Measurements from ENCODE around the gene EFCAB6. TPM values are rescaled to one million over a fixed set of nuclear protein-coding genes. Genes with fewer than 3 reads are reported as not detected.

Gene EFCAB6
- total and polyA plus RNA-seq, 2 donors (not counting 1 experiment from before 2014, with no cell fraction given), result 0.07 to 0.10 TPM

GRCh38 chr22:43798492-43798891 lies 13.6 kb downstream of the EFCAB6 start:
- Histone ChIP-seq H2AFZ (ENCODE audit: insufficient read depth, low read depth, low read length, poor library complexity, severe bottlenecking) (no peak overlapping the region), H3K27ac (ENCODE audit: low read length in 2 of 2) (no peak overlapping the region), H3K79me2 (ENCODE audit: control insufficient read depth, insufficient read depth, low read length) (no peaks in the 10 kb centered on the region), H3K4me2 (replicated peaks; ENCODE audit: low read depth, low read length, poor library complexity, severe bottlenecking) (no peak overlapping the region), H3K4me3 (ENCODE audit: control extremely low read depth in 1 of 5, extremely low read depth in 1 of 5, insufficient read depth in 1 of 5, low read depth in 2 of 5, low read length in 4 of 5) (no peak overlapping the region), H4K20me1 (ENCODE audit: control insufficient read depth, insufficient read depth, low read length, poor library complexity, severe bottlenecking) (no peaks in the 10 kb centered on the region), H3K9me3 (ENCODE audit: control extremely low read depth in 1 of 3, control insufficient read depth in 2 of 3, insufficient read depth in 1 of 3, low read length in 2 of 3) (peaks cover 2 to 11% (median 10%) of the 10 kb centered on the region in 3 donors), H3K4me1 (ENCODE audit: control insufficient read depth in 2 of 2, insufficient read depth in 2 of 2, low read length in 2 of 2) (peaks cover 4 to 6% of the 10 kb centered on the region in 2 donors), H3K36me3 (replicated peaks in 1 of 2; ENCODE audit: control extremely low read depth in 1 of 2, control insufficient read depth in 1 of 2, extremely low read depth in 1 of 2, insufficient read depth in 2 of 2, low read length in 1 of 2) (no peaks in the 10 kb centered on the region), H3K27me3 (replicated peaks in 1 of 4; ENCODE audit: control extremely low read depth in 1 of 4, control insufficient read depth in 3 of 4, insufficient read depth in 4 of 4, low read length in 3 of 4) (peaks cover 0 to 18% (median 6%) of the 10 kb centered on the region in 4 experiments), H3K9ac (ENCODE audit: low read length) (no peak overlapping the region)
- POLR2A ChIA-PET, result no interaction called here
- DNase-seq (peak; percentile 34), ATAC-seq (ENCODE audit: low read depth) (peak; percentile 73)
- intact Hi-C loops (cut with micrococcal nuclease), result no loop called here
- TF ChIP-seq EZH2 (IDR thresholded peaks at IDR 0.05; ENCODE audit: borderline replicate concordance, insufficient read depth, low read depth, low read length, poor library complexity, severe bottlenecking) (no peak), CTCF (IDR thresholded peaks at IDR 0.05) (no peak)
- WGBS (ENCODE audit: insufficient coverage), result 27% methylated on average over 3 of the region's 5 CpGs
- peaks cover 5% of the 10 kb centered on the region for H3K4me1 Mint-ChIP-seq
- H3K9me3 Mint-ChIP-seq (ENCODE audit: insufficient read depth), result peaks cover 17% of the 10 kb centered on the region
- H3K27ac Mint-ChIP-seq, result no peak overlapping the region
- no peak overlapping the region for H3K4me3 Mint-ChIP-seq
- CTCF ChIA-PET, result no interaction called here
- peaks cover 40% of the 10 kb centered on the region for H3K27me3 Mint-ChIP-seq

GRCh38 chr22:43796567-43796966 lies 15.5 kb downstream of the EFCAB6 start:
- TF ChIP-seq CTCF (IDR thresholded peaks at IDR 0.05), result no peak
- no peak for TF ChIP-seq EZH2 (IDR thresholded peaks at IDR 0.05; ENCODE audit: borderline replicate concordance, insufficient read depth, low read depth, low read length, poor library complexity, severe bottlenecking)
- Histone ChIP-seq H3K9me3 (ENCODE audit: control extremely low read depth in 1 of 3, control insufficient read depth in 2 of 3, insufficient read depth in 1 of 3, low read length in 2 of 3) (peaks cover under 1 to 11% (median 6%) of the 10 kb centered on the region in 3 donors), H2AFZ (ENCODE audit: insufficient read depth, low read depth, low read length, poor library complexity, severe bottlenecking) (no peak overlapping the region), H3K36me3 (replicated peaks in 1 of 2; ENCODE audit: control extremely low read depth in 1 of 2, control insufficient read depth in 1 of 2, extremely low read depth in 1 of 2, insufficient read depth in 2 of 2, low read length in 1 of 2) (no peaks in the 10 kb centered on the region), H3K27me3 (replicated peaks in 1 of 4; ENCODE audit: control extremely low read depth in 1 of 4, control insufficient read depth in 3 of 4, insufficient read depth in 4 of 4, low read length in 3 of 4) (peaks cover 0 to 10% (median 6%) of the 10 kb centered on the region in 4 experiments), H3K9ac (ENCODE audit: low read length) (no peak overlapping the region), H3K4me2 (replicated peaks; ENCODE audit: low read depth, low read length, poor library complexity, severe bottlenecking) (no peak overlapping the region), H3K27ac (ENCODE audit: low read length in 2 of 2) (no peak overlapping the region), H3K79me2 (ENCODE audit: control insufficient read depth, insufficient read depth, low read length) (no peaks in the 10 kb centered on the region), H3K4me3 (ENCODE audit: control extremely low read depth in 1 of 5, extremely low read depth in 1 of 5, insufficient read depth in 1 of 5, low read depth in 2 of 5, low read length in 4 of 5) (no peak overlapping the region), H3K4me1 (ENCODE audit: control insufficient read depth in 2 of 2, insufficient read depth in 2 of 2, low read length in 2 of 2) (peaks cover 4 to 6% of the 10 kb centered on the region in 2 donors), H4K20me1 (ENCODE audit: control insufficient read depth, insufficient read depth, low read length, poor library complexity, severe bottlenecking) (no peaks in the 10 kb centered on the region)
- intact Hi-C loops (cut with micrococcal nuclease), result no loop called here
- ATAC-seq (ENCODE audit: low read depth) (no peak), DNase-seq (no peak)
- H3K27ac Mint-ChIP-seq, result no peak overlapping the region
- CTCF ChIA-PET, result no interaction called here
- H3K9me3 Mint-ChIP-seq (ENCODE audit: insufficient read depth), result peaks cover 13% of the 10 kb centered on the region
- peaks cover 5% of the 10 kb centered on the region for H3K4me1 Mint-ChIP-seq
- WGBS (ENCODE audit: insufficient coverage), result 91% methylated on average over 8 of the region's 8 CpGs
- POLR2A ChIA-PET, result no interaction called here
- peaks cover 22% of the 10 kb centered on the region for H3K27me3 Mint-ChIP-seq
- H3K4me3 Mint-ChIP-seq, result no peak overlapping the region
